Dendritic cell treated with granulocyte-macrophage colony-stimulating factor and Interleukin-4, amounts not matched to agents 40 ng/mL and 50 ng/mL, for 4 days (primary cell): ENCODE results near the gene LSAMP.

Source experiments
- H3K27ac Mint-ChIP-seq: one replicate; pipeline ENCODE4 v1.8.0; 2022; ENCODE audit warnings: mild to moderate bottlenecking, mixed read lengths
- H3K27me3 Mint-ChIP-seq: one replicate; pipeline ENCODE4 v1.8.0; 2022; ENCODE audit warnings: mild to moderate bottlenecking, mixed read lengths
- H3K36me3 Mint-ChIP-seq: one replicate; pipeline ENCODE4 v1.8.0; 2022; ENCODE audit warnings: low read depth, mixed read lengths
- H3K4me1 Mint-ChIP-seq: one replicate; pipeline ENCODE4 v1.8.0; 2022; ENCODE audit warnings: low read depth, mixed read lengths
- H3K4me3 Mint-ChIP-seq: one replicate; pipeline ENCODE4 v1.8.0; 2022; ENCODE audit warnings: mild to moderate bottlenecking, moderate library complexity, mixed read lengths
- H3K9me3 Mint-ChIP-seq: one replicate; pipeline ENCODE4 v1.8.0; 2022; ENCODE audit warnings: mixed read lengths
- intact Hi-C: fragments of 100-400 bp; cut with micrococcal nuclease; formaldehyde crosslinking; loops from one replicate; pipeline ENCODE4 v1.15.0; 2022

The LSAMP gene

GRCh38 chr3:115913069-115913686 lies 532.1 kb downstream of the LSAMP start:
- Mint-ChIP-seq H3K27ac (no peak overlapping the region), H3K27me3 (no peaks in the 10 kb centered on the region), H3K4me1 (no peaks in the 10 kb centered on the region), H3K36me3 (no peaks in the 10 kb centered on the region), H3K9me3 (no peaks in the 10 kb centered on the region), H3K4me3 (no peak overlapping the region)
- intact Hi-C loops, result no loop called here

DNA sequence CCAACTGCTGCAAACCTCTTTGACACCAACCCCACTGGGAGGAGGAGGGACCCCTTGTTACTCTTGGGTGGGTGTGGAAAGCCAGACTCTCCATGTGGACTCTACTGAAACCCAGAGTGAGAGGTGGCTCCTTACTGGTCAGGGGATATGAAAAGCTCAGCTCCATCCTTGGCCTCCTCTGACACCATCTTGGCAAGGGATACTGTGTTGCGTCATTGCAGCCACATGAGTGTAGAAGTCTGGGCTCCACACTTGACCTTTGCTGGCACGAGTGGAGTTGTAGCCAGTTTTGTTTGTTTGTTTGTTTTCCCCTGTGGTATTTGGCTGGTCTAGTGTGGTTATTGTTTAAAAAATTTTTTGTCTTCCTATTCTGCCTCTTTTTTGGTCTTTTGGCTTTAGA lies 532.9 kb downstream of the LSAMP start:
- Mint-ChIP-seq H3K27me3 (no peaks in the 10 kb centered on the region), H3K27ac (no peak overlapping the region)

DNA sequence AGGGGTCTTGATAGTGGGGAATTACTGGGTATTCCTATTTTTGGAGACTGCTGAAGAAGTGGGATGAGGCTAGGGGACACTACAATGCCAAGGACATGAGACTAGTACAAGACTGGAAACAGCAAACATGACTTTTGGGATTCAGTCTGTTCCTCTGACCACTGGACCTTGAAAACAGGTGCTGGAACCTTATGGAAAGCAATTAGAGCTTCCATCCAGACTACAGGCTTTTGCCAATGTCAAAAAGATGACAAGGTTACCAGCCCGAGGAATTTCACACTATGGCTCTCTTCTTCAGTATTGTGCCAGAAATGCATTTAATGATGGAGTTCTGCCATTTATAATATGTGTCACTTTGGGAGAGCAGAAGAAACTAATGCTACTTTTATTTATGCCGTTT lies 539.4 kb downstream of the LSAMP start:
- H3K27me3 Mint-ChIP-seq, result no peaks in the 10 kb centered on the region
- intact Hi-C loops, result no loop called here

More for the DNA sequence above, 532.9 kb downstream of the LSAMP start:
- Mint-ChIP-seq H3K4me3 (no peak overlapping the region), H3K36me3 (no peaks in the 10 kb centered on the region), H3K9me3 (no peaks in the 10 kb centered on the region), H3K4me1 (no peaks in the 10 kb centered on the region)
- intact Hi-C loops, result no loop called here

DNA sequence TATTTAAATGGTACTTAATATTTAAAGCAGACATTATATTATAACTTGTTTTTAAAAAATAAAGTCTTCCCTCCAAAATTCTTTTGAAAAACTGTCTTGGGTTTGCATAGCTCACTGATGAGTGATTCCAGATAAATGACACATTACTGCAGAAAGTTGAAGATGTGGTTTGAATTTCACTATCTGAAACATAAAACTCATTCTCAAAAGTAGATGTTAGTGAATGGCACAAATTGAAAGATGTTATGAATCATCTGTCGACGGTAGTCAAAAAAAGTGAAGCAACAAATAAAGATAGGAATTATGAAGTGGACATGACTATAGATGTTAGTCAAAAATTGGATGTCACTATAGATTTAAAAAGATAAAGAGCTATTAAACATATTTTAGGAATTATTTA lies 541.4 kb downstream of the LSAMP start:
- no peaks in the 10 kb centered on the region for H3K4me1 Mint-ChIP-seq
- intact Hi-C loops, result no loop called here
- H3K9me3 Mint-ChIP-seq, result peaks cover 9% of the 10 kb centered on the region
- no peak overlapping the region for H3K27ac Mint-ChIP-seq
- no peak overlapping the region for H3K4me3 Mint-ChIP-seq
- H3K27me3 Mint-ChIP-seq, result no peaks in the 10 kb centered on the region
- H3K36me3 Mint-ChIP-seq, result no peaks in the 10 kb centered on the region

More for the DNA sequence above, 539.4 kb downstream of the LSAMP start:
- H3K36me3 Mint-ChIP-seq, result no peaks in the 10 kb centered on the region
- peaks cover 9% of the 10 kb centered on the region for H3K9me3 Mint-ChIP-seq
- H3K27ac Mint-ChIP-seq, result no peak overlapping the region
- H3K4me1 Mint-ChIP-seq, result no peaks in the 10 kb centered on the region
- no peak overlapping the region for H3K4me3 Mint-ChIP-seq

DNA sequence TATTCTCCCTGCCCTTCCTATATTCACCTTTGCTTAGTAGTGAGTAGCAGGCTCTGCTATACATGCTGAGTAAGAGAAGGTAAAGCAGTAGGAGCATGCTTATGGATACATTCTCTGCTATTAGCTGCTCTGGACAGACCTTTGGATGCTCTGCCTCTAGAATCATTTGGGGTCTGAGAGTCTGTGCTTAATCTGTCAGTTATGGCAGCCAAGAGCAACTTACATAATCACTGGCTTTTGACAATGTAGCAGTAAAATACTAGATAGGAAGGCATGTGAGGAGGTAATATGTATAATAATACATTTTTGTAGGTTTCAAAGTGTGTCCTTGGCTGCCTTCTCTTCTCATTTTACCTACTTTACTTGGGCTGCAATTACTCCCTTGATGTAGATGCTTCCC lies 544.3 kb downstream of the LSAMP start:
- H3K9me3 Mint-ChIP-seq, result peaks cover 9% of the 10 kb centered on the region
- H3K27me3 Mint-ChIP-seq, result no peaks in the 10 kb centered on the region
- H3K4me1 Mint-ChIP-seq, result no peaks in the 10 kb centered on the region
- H3K36me3 Mint-ChIP-seq, result no peaks in the 10 kb centered on the region
- no peak overlapping the region for H3K27ac Mint-ChIP-seq
- no peak overlapping the region for H3K4me3 Mint-ChIP-seq
- intact Hi-C loops, result no loop called here

GRCh38 chr3:115899535-115899934 lies 545.8 kb downstream of the LSAMP start:
- Mint-ChIP-seq H3K27me3 (no peaks in the 10 kb centered on the region), H3K27ac (no peak overlapping the region), H3K36me3 (no peaks in the 10 kb centered on the region), H3K4me3 (no peak overlapping the region), H3K9me3 (peaks cover 9% of the 10 kb centered on the region), H3K4me1 (no peaks in the 10 kb centered on the region)
- intact Hi-C loops, result no loop called here

DNA sequence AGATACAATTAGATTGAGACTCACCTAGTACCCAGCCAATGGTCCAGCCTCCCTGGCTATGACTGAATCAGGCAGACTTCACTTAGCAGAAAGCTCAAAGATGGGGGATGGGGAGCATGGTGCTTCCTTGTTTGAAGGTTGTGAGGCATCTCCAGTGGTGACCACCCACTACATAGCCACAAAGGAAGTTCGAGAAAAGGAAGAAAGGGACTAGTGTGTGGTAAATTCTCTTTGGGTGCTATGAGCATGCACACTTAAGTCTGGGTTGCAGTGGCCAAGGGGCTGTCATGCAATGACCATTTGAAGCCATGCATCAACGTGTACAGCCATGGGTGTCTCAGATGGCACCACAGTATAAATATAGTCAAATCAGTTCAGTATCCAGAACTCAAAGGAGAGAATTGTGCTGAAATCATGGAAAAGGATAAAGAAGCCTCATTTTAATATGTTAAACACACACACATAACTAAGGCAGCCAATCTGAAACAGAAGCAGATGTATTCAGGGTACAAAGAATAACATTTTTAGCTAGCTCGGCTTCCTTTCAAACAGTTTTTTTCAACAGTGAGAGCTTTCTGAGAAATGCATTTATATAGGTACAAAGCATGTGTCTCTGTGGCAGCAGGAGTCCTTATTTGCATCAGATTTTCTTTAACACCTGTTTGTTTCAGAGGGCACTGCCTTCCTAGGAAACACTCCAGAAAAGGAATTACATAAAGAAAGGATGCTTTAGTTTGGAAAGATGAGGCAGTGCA lies 546.5 kb downstream of the LSAMP start:
- H3K9me3 Mint-ChIP-seq, result peaks cover 9% of the 10 kb centered on the region
- intact Hi-C loops, result no loop called here

GRCh38 chr3:115891006-115891636 lies 554.2 kb downstream of the LSAMP start:
- no peaks in the 10 kb centered on the region for H3K4me1 Mint-ChIP-seq
- no peak overlapping the region for H3K27ac Mint-ChIP-seq
- no peaks in the 10 kb centered on the region for H3K27me3 Mint-ChIP-seq
- intact Hi-C loops, result no loop called here
- H3K9me3 Mint-ChIP-seq, result no peaks in the 10 kb centered on the region
- no peaks in the 10 kb centered on the region for H3K36me3 Mint-ChIP-seq
- H3K4me3 Mint-ChIP-seq, result no peak overlapping the region

More for the DNA sequence above, 546.5 kb downstream of the LSAMP start:
- Mint-ChIP-seq H3K4me3 (no peak overlapping the region), H3K36me3 (no peaks in the 10 kb centered on the region), H3K4me1 (no peaks in the 10 kb centered on the region), H3K27me3 (no peaks in the 10 kb centered on the region), H3K27ac (no peak overlapping the region)

GRCh38 chr3:115890579-115890978 lies 554.7 kb downstream of the LSAMP start:
- Mint-ChIP-seq H3K36me3 (no peaks in the 10 kb centered on the region), H3K4me3 (no peak overlapping the region), H3K4me1 (no peaks in the 10 kb centered on the region), H3K27me3 (no peaks in the 10 kb centered on the region), H3K27ac (no peak overlapping the region), H3K9me3 (no peaks in the 10 kb centered on the region)
- intact Hi-C loops, result no loop called here

DNA sequence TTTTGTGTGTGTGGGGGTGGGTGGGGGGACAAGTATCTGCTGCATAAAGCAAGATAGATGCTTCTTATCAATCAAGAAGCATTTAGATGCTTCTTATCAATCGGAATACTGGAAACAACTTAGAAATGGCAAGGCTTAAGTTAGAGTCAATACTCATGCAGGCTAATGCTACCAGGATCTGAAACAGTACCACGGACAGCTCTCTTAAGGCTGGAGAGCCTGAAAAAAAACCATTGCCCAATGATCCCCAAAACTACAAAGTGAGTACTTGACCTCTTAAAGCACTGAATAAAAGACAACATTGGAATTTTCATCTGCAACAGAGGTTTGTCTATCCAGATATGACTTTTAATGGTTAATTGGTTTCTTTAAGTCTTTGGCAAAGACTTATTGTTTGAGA lies 559.7 kb downstream of the LSAMP start:
- Mint-ChIP-seq H3K4me1 (no peaks in the 10 kb centered on the region), H3K9me3 (no peaks in the 10 kb centered on the region), H3K27me3 (no peaks in the 10 kb centered on the region), H3K4me3 (no peak overlapping the region), H3K36me3 (no peaks in the 10 kb centered on the region), H3K27ac (no peak overlapping the region)
- intact Hi-C loops, result no loop called here

GRCh38 chr3:115877615-115877899 lies 567.7 kb downstream of the LSAMP start:
- Mint-ChIP-seq H3K27me3 (no peaks in the 10 kb centered on the region), H3K36me3 (no peaks in the 10 kb centered on the region), H3K9me3 (no peaks in the 10 kb centered on the region), H3K4me1 (no peaks in the 10 kb centered on the region), H3K27ac (no peak overlapping the region), H3K4me3 (no peak overlapping the region)
- intact Hi-C loops, result no loop called here

DNA sequence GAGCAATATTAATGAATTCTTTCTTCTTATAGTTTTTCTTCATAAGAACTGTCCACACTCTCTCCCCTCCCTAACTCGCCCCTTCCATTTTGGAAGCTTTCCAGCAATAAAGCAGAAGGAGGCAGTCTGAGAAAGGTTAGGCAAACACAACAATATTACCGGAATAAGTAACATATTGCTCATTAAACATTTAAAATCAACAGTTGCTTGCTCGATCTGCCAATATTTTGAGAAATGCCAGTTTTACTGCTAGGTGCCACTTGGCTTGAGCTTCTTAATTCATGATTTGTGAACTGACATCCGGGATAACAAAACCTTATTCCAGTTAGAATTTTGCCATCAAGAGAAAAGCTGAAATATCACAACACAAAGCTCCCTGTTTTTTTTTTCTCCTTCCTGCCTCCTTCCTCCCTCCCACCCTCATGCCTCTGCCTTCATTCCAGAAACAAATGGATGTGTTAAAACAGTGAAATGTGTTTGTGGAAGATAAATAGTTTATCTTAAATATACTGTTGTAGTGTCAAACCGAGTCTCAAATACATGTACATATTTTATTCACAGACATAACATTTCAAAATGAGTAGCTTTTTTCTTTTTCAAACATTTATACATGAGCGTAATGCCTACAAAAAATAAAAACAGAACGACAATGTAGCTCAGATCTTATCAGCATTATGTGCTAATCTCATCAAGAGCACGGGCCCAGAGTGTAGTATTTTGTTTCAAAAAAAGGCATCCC lies 568.2 kb downstream of the LSAMP start:
- Mint-ChIP-seq H3K36me3 (no peaks in the 10 kb centered on the region), H3K9me3 (no peaks in the 10 kb centered on the region), H3K4me3 (no peak overlapping the region), H3K27me3 (no peaks in the 10 kb centered on the region), H3K4me1 (no peaks in the 10 kb centered on the region), H3K27ac (no peak overlapping the region)
- intact Hi-C loops, result no loop called here

DNA sequence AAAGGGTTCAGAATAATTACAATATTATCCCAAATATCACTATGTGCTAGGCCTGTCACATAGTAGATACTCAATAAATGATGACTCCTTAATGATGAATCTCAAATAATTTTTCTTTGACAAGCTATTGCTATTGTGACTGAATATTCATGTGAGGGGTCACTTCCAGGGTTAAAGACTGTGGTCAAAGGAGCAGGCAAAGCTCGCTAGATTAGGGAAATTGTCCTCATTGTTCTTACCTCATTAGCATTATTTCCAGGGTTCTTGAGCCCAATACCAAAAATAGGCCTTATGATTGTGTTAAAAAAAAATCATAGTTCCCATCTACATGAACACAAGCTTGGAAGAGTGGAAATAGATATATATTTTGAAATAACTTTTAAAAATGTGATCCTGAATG lies 569.8 kb downstream of the LSAMP start:
- no peak overlapping the region for H3K27ac Mint-ChIP-seq
- no peaks in the 10 kb centered on the region for H3K9me3 Mint-ChIP-seq
- intact Hi-C loops, result no loop called here
- no peaks in the 10 kb centered on the region for H3K36me3 Mint-ChIP-seq
- no peak overlapping the region for H3K4me3 Mint-ChIP-seq
- H3K4me1 Mint-ChIP-seq, result no peaks in the 10 kb centered on the region
- H3K27me3 Mint-ChIP-seq, result no peaks in the 10 kb centered on the region

DNA sequence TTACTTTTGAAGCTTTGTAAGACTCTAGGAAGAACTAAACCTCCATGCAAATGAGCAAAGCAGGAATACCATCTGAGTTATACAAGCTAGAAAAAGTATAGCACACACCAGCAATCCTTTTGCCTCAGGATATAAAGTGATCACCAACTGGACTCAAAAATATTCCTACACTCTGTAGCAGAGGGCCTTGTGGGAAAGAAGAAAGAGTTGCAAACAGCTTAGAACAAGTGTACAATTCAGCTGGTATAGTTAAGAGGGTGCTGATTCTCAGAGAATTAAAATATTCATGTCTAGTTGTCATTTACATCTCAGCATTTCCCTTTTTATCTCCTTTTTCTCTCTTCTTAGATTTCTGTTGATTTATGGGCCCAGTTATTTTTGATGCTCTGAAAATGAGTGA lies 573.6 kb downstream of the LSAMP start:
- no peaks in the 10 kb centered on the region for H3K27me3 Mint-ChIP-seq
- intact Hi-C loops, result no loop called here
- H3K27ac Mint-ChIP-seq, result no peak overlapping the region
- H3K36me3 Mint-ChIP-seq, result no peaks in the 10 kb centered on the region
- H3K9me3 Mint-ChIP-seq, result no peaks in the 10 kb centered on the region
- H3K4me1 Mint-ChIP-seq, result no peaks in the 10 kb centered on the region
- H3K4me3 Mint-ChIP-seq, result no peak overlapping the region
